Astrocyte of the spinal cord (primary cell): Measurements from ENCODE around the gene TBC1D22A.

Experiments used
- DNase-seq: peaks from one replicate; pipeline ENCODE4 v3.0.0; 2011; ENCODE audit warnings: low read depth, low spot score
- H3K4me3 ChIP-seq: 2 replicates; pipeline ENCODE4 v1.5.1; 2011; ENCODE audit warnings: low read depth, mild to moderate bottlenecking, low read length, moderate library complexity
- in situ Hi-C: cut with HindIII; loops from 2 replicates; pipeline ENCODE4 v1.10.0; 2017; ENCODE audit warnings: low sequenced_read_pairs
- TF ChIP-seq, protein P1 (sequence below): IDR thresholded peaks from 2 replicates; pipeline ENCODE4 v1.5.1; 2012; ENCODE audit warnings: low read depth, mild to moderate bottlenecking, low read length, inconsistent platforms

The TBC1D22A gene

DNA sequence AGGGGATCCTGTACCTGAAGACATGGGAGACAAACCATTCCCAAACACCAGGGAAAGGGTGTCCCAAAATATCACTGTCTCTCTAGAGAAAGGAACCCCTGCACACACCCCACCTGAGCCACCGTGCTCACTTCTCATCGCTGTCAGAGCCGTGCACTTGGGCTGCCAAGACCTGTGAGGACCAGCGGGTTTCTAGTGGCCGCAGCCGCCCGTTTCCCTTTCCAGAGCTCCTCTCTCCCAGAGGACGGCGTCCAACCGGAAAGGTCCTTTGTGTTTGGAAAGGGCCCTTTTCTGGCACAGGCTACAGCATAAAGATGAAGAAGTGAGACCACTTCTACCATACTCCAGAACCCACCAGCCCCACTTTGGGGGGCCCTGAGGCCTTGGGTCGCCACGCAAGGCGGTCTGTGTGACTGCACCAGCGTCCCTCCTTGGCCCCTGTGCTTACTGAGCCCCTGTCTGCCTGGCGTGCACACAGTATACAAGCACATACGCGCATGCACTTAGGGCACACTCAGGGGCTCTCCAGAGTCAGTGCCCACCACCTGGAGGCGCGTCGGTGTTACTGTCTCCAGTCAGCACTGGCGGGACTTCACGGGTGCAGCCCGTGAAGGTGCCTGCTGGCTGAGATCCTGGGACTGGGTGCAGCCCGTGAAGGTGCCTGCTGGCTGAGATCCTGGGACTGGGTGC lies 381.8 kb downstream of the TBC1D22A start:
- H3K4me3 ChIP-seq: no peak overlapping the region
- no peak for DNase-seq
- in situ Hi-C loops: no loop called here
- TF ChIP-seq, protein P1, sequence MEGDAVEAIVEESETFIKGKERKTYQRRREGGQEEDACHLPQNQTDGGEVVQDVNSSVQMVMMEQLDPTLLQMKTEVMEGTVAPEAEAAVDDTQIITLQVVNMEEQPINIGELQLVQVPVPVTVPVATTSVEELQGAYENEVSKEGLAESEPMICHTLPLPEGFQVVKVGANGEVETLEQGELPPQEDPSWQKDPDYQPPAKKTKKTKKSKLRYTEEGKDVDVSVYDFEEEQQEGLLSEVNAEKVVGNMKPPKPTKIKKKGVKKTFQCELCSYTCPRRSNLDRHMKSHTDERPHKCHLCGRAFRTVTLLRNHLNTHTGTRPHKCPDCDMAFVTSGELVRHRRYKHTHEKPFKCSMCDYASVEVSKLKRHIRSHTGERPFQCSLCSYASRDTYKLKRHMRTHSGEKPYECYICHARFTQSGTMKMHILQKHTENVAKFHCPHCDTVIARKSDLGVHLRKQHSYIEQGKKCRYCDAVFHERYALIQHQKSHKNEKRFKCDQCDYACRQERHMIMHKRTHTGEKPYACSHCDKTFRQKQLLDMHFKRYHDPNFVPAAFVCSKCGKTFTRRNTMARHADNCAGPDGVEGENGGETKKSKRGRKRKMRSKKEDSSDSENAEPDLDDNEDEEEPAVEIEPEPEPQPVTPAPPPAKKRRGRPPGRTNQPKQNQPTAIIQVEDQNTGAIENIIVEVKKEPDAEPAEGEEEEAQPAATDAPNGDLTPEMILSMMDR: no peak

DNA sequence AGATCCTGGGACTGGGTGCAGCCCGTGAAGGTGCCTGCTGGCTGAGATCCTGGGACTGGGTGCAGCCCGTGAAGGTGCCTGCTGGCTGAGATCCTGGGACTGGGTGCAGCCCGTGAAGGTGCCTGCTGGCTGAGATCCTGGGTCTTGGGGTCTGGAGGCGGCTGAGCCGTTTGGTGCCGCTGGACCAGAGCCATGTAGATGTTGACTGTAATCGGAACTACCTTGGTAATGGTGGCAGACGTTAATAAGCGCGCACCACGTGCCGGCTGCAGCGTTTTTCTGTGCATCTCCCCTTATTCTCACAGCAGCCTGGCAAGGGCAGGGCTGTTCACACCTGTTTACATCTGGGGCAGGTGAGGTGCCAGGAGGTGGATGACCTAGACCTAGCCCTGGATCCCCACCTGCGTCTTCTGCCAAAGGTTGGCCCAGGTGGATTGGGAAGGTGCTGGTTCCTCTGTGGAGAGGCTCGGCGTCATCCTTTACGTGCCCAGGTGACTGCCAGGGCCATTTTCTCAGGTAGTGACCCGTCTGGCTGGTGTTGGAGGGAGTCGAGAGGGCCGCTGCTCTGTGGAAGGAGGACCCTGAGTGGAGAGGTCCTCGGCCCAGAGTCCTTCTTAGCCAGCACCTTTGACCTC lies 382.5 kb downstream of the TBC1D22A start:
- no peak overlapping the region for H3K4me3 ChIP-seq
- DNase-seq: no peak
- in situ Hi-C loops: no loop called here
- TF ChIP-seq, protein P1: no peak

DNA sequence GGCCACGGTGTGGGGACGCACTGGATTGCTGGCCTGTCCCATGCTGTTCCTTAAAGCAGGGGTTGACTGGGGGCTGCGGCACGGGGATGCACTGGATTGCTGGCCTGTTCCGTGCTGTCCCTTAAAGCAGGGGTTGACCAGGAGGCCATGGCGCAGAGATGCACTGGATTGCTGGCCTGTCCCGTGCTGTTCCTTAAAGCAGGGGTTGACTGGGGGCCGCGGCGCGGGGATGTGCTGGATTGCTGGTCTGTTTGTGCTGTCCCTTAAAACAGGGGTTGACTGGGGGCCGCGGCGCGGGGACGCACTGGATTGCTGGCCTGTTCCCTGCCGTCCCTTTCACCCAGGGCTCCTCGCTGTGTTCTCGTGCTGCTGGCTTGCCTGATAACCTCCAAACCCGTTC lies 383.4 kb downstream of the TBC1D22A start:
- in situ Hi-C loops: no loop called here
- no peak for DNase-seq
- TF ChIP-seq, protein P1: no peak
- no peak overlapping the region for H3K4me3 ChIP-seq

DNA sequence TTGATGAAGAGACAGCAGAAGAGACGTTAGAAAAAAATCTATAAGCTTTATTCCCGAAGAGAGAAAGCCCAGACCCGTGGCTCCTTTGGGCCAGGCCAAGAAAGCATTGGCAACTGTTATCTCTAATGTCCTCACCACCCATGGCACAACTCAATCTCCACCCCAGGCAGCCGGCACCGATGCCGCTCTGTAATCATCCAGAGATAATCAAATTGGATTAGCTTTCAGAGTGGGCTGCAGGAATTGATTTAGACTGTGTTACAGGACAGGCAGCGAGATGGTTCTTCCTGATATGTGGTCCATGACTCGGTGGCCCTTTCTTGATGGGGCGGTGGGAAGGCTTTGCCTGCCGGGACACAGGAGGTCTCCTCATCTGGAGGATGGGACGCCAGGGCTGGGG lies 383.9 kb downstream of the TBC1D22A start:
- TF ChIP-seq, protein P1: no peak
- in situ Hi-C loops: no loop called here
- H3K4me3 ChIP-seq: no peak overlapping the region
- DNase-seq: no peak

DNA sequence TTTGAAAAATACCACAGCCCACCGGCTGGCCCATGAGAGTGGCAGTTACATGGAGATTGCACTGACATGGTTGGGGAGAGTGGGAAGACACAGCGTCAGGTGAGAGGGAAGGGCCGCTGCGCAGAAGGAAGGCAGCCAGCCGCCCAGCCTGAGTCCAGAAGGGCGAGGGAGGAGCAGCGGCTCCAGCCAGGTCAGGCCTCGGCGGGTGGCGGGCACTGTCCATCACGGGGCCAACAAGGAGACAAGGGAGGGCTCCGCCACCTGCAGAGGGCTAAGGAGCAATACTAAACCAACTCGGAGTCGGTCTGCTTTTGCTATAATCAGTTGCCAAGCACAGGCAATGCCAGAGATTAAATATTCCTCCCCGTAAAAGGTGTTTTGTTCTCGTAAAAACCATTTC lies 384.5 kb downstream of the TBC1D22A start:
- TF ChIP-seq, protein P1: no peak
- H3K4me3 ChIP-seq: no peak overlapping the region
- in situ Hi-C loops: no loop called here
- no peak for DNase-seq

DNA sequence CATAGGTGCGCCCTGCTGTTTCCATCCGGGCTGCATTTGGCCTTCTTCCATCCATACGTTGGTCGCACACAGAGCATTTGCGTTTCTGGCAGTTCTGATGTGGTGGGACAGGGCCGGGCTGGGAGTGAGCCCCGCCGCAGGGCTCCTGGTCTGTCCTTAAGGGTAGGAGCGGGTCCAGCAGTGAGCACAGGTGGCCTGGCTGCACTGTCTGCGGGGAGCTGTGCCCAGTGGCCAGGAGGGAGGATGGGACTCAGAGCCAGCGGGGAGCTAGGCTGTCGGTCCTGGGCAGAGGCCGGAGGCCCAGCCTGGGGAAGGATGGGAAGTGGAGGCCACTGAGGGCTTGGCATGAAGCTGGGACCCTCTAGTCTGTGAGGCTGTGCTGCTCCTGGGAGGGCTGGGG lies 385.1 kb downstream of the TBC1D22A start:
- in situ Hi-C loops: no loop called here
- no peak for DNase-seq
- no peak overlapping the region for H3K4me3 ChIP-seq
- TF ChIP-seq, protein P1: no peak
